Esophagus muscularis mucosa (tissue), 4 donors: ENCODE data around the gene PLIN3. TPM values are rescaled to one million over a fixed set of nuclear protein-coding genes. Genes with fewer than 3 reads are reported as not detected.
"Not testable (repeated sequence)": the region's sequence is repeated elsewhere in the genome, so short reads cannot be mapped to it uniquely, and the experiment has no call there.

Experiments used
- DNase-seq: peaks from one replicate; pipeline ENCODE4 v3.0.0-alpha.2; 2017; ENCODE audit errors: extremely low spot score
- H3K27ac ChIP-seq, 4 donors: fragments of 200-600 bp; sonication (generic); replicated peaks in 1 of 4; 1 replicate in 3 of 4; 2 replicates in 1 of 4; pipeline ENCODE4 v1.5.1; 2016 to 2019; ENCODE audit warnings: mild to moderate bottlenecking in 1 of 4
- H3K27me3 ChIP-seq, 4 donors: fragments of 200-600 bp; sonication (generic); one replicate each; pipeline versions ENCODE4 v1.5.1 to v1.6.0; 2016 to 2019
- H3K36me3 ChIP-seq, 4 donors: fragments of 200-600 bp; sonication (generic); one replicate each; pipeline ENCODE4 v1.5.1; 2016 to 2019
- H3K4me1 ChIP-seq, 4 donors: fragments of 200-600 bp; sonication (generic); one replicate each; pipeline ENCODE4 v1.5.1; 2016 to 2019
- H3K4me3 ChIP-seq, 4 donors: fragments of 200-600 bp; sonication (generic); 1 replicate in 2 of 4; 2 replicates in 2 of 4; pipeline ENCODE4 v1.5.1; 2016 to 2019; ENCODE audit warnings: mild to moderate bottlenecking in 4 of 4, moderate library complexity in 1 of 4
- H3K9me3 ChIP-seq, 4 donors: fragments of 200-600 bp; sonication (generic); 1 replicate in 3 of 4; 2 replicates in 1 of 4; pipeline ENCODE4 v1.5.1; 2016 to 2019
- EP300 ChIP-seq: sonication (generic); formaldehyde crosslinking; IDR thresholded peaks from one replicate; pipeline ENCODE4 v1.6.1; 2017; ENCODE audit warnings: antibody characterized with exemption
- POLR2A ChIP-seq: fragments of 450-650 bp; IDR thresholded peaks from one replicate; pipeline ENCODE4 v1.6.1; 2017; ENCODE audit warnings: antibody characterized with exemption, moderate library complexity, mild to moderate bottlenecking, low read depth
- POLR2AphosphoS5 ChIP-seq, 2 donors: sonication (generic); formaldehyde crosslinking; IDR thresholded peaks; one replicate each; pipeline ENCODE4 v1.6.1; 2017; ENCODE audit warnings: antibody characterized with exemption in 2 of 2
- WGBS: methylation state at CpG from one replicate; pipeline ENCODE4 v1.1.5; 2018; 5-methylcytosine and 5-hydroxymethylcytosine counted together
- intact Hi-C: fragments of 100-400 bp; cut with DNase I; formaldehyde crosslinking; loops from one replicate; pipeline ENCODE4 v1.15.1; 2023
- total RNA-seq, 4 donors: library from RNA; depleted of rRNA; stranded (reverse); fragments of >200 nt; gene quantifications; one replicate each; pipeline versions ENCODE4 v1.1.0 to v1.2.1, GENCODE V29; 2016
- TF ChIP-seq, protein P1 (sequence below), 3 experiments: fragments of 200-600 bp in 2 of 3; fragments of 450-650 bp in 1 of 3; sonication (generic) in 2 of 3; IDR thresholded peaks; one replicate each; pipeline ENCODE4 v1.5.1; 2017 to 2019; ENCODE audit warnings: antibody characterized with exemption in 3 of 3, mild to moderate bottlenecking in 2 of 3, moderate library complexity in 1 of 3

Gene PLIN3
- total RNA-seq, 4 donors from 2014 or later, result 15.4 to 69.0 (median 51.1) TPM

DNA sequence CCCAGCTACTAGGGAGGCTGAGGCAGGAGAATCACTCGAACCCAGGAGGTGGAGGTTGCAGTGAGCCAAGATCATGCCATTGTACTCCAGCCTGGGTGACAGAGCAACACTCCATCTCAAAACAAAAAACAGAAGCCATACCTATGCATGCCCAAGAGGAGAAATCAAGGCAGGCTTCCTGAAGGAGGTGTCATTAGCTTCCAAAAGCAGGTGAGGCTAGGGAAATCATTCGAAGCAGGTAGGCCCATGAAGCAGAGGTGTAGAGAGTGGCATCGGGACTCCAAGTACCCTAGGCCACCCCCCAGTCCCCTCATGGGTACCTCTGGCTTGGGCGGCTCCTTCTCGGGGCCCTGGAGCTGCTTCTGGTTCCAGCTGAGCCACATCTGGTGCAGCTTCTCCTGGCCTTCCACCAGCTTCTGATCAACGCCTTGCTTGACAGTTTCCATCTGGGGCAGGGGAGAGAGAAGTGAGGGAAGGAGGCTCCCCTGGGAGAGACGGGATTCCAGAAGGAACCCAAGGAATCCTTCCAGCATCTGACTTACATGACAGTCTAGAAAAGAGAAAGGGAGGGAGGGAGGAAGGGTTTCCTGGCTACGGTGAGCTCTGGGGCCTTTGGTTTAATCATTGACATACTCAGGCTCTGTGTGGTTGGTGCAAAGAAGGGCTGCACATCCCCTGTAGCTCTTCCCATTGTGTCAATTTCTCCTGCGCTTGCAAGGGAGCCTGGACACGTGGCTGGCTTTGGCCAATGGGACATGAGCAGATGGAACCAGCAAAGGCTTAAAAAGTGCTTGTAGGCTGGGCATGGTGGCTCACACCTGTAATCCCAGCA lies 22.9 kb downstream of the PLIN3 start:
- Histone ChIP-seq H3K27me3 (no peaks in the 10 kb centered on the region), H3K4me1 (peaks cover 0 to 21% (median 20%) of the 10 kb centered on the region in 4 donors), H3K4me3 (no peak overlapping the region), H3K36me3 (peaks cover 11 to 88% (median 65%) of the 10 kb centered on the region in 4 donors), H3K9me3 (no peaks in the 10 kb centered on the region), H3K27ac (peak overlapping the region; percentile 21 to 65 (median 64))
- intact Hi-C loops, result no loop called here
- 82% methylated on average over 8 of the region's 10 CpGs for WGBS
- no peak for TF ChIP-seq EP300
- TF ChIP-seq POLR2AphosphoS5 (IDR thresholded peaks at IDR 0.05), result peak; percentile 45 to 57
- DNase-seq, result no peak

- H3K4me1 ChIP-seq, result peaks cover 0 to 21% (median 20%) of the 10 kb centered on the region in 4 donors
- H3K4me3 ChIP-seq, result no peak overlapping the region
- H3K27ac ChIP-seq, result peak overlapping the region in 1 of 4 donors; percentile 65
- peaks cover 11 to 89% (median 67%) of the 10 kb centered on the region in 4 donors for H3K36me3 ChIP-seq
- no peaks in the 10 kb centered on the region for H3K9me3 ChIP-seq
- 96% methylated on average over 6 of the region's 6 CpGs for WGBS
- no peaks in the 10 kb centered on the region for H3K27me3 ChIP-seq
- no peak for DNase-seq
- intact Hi-C loops, result no loop called here
- TF ChIP-seq POLR2A, result no peak
- no peak for TF ChIP-seq EP300
- TF ChIP-seq, protein P1, sequence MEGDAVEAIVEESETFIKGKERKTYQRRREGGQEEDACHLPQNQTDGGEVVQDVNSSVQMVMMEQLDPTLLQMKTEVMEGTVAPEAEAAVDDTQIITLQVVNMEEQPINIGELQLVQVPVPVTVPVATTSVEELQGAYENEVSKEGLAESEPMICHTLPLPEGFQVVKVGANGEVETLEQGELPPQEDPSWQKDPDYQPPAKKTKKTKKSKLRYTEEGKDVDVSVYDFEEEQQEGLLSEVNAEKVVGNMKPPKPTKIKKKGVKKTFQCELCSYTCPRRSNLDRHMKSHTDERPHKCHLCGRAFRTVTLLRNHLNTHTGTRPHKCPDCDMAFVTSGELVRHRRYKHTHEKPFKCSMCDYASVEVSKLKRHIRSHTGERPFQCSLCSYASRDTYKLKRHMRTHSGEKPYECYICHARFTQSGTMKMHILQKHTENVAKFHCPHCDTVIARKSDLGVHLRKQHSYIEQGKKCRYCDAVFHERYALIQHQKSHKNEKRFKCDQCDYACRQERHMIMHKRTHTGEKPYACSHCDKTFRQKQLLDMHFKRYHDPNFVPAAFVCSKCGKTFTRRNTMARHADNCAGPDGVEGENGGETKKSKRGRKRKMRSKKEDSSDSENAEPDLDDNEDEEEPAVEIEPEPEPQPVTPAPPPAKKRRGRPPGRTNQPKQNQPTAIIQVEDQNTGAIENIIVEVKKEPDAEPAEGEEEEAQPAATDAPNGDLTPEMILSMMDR (IDR thresholded peaks at IDR 0.05), result no peak
- no peak for TF ChIP-seq POLR2AphosphoS5 (IDR thresholded peaks at IDR 0.05)
These were observed 23.9 kb downstream of the PLIN3 start for GRCh38 chr19:4843647-4843965.

DNA sequence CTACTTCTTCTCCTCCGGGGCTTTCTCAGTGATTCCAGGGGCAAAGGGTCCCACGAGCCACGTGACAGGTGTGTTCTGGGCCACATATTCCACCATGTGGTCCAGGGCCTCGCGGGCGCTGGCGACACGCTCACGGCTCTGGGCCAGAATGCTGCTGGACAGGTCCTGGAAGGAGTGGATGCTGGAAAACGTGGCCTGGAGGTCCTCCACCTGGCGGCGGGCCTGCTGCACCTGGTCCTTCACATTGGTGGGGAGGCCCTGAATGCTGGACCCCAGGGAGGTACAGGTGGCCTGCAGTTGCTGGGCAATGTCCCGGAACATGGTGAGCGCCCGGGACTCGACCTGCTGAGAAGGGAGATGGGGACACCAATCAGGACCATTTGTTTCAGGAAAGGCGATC lies 28.3 kb downstream of the PLIN3 start:
- H3K9me3 ChIP-seq, result no peaks in the 10 kb centered on the region
- H3K4me1 ChIP-seq, result no peaks in the 10 kb centered on the region
- no peaks in the 10 kb centered on the region for H3K27me3 ChIP-seq
- no peak overlapping the region for H3K4me3 ChIP-seq
- intact Hi-C loops, result no loop called here
- no peak overlapping the region for H3K27ac ChIP-seq
- H3K36me3 ChIP-seq, result peaks cover 5 to 61% (median 49%) of the 10 kb centered on the region in 4 donors
- 94% methylated on average over 6 of the region's 17 CpGs for WGBS
- no peak for DNase-seq
- TF ChIP-seq POLR2A (no peak), EP300 (no peak), POLR2AphosphoS5 (IDR thresholded peaks at IDR 0.05) (no peak)
- TF ChIP-seq, protein P1 (IDR thresholded peaks at IDR 0.05), result no peak

DNA sequence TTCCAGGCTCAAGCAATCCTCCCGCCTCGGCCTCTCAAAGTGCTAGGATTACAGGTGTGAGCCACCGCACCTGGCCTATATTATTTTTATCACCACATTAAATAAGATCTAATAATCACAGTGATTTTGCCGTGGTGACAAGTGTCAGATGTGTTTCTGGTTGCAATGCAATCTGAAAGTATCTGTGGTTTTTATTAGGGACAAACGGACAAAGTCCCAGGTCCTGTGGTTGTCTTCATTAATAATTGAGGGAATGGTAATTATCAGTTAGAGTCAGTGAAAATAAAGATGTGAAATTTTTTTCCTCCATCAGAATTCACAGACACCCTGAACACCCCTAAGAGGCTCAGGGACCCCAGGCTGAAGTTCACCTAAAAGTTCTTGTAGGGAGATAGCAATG lies 34.7 kb downstream of the PLIN3 start:
- intact Hi-C loops, result no loop called here
- Histone ChIP-seq H3K27ac (no peak overlapping the region), H3K9me3 (no peaks in the 10 kb centered on the region), H3K4me3 (no peak overlapping the region), H3K4me1 (peaks cover 10 to 35% (median 26%) of the 10 kb centered on the region in 4 donors), H3K27me3 (no peaks in the 10 kb centered on the region), H3K36me3 (peaks cover 0 to 3% (median under 1%) of the 10 kb centered on the region in 4 donors)
- no peak for DNase-seq
- WGBS, result 93% methylated on average over 5 of the region's 5 CpGs
- TF ChIP-seq, protein P1 (IDR thresholded peaks at IDR 0.05), result no peak
- TF ChIP-seq POLR2A (no peak), POLR2AphosphoS5 (IDR thresholded peaks at IDR 0.05) (no peak), EP300 (no peak)

- peaks cover 10 to 35% (median 26%) of the 10 kb centered on the region in 4 donors for H3K4me1 ChIP-seq
- H3K27me3 ChIP-seq, H3K36me3 ChIP-seq, H3K9me3 ChIP-seq, DNase-seq, intact Hi-C loops: not testable (repeated sequence)
- 40% methylated on average over 9 of the region's 9 CpGs for WGBS
- peak overlapping the region; percentile 85 to 99 (median 96) for H3K4me3 ChIP-seq
- H3K27ac ChIP-seq, result peak overlapping the region; percentile 90 to 94 (median 91)
These were observed 35.5 kb downstream of the PLIN3 start for GRCh38 chr19:4831979-4832340.
